HG02885 (cell line): ENCODE data around the gene LACTBL1.
"Not testable (repeated sequence)": the region's sequence is repeated elsewhere in the genome, so short reads cannot be mapped to it uniquely, and the experiment has no call there.

Experiments used
- ATAC-seq: cut with Tn5 transposase; IDR thresholded peaks from one replicate; pipeline ENCODE4 v1.9.1; 2021; ENCODE audit warnings: mild to moderate bottlenecking; ENCODE audit not compliant: unreplicated experiment, poor library complexity

Gene LACTBL1, protein sequence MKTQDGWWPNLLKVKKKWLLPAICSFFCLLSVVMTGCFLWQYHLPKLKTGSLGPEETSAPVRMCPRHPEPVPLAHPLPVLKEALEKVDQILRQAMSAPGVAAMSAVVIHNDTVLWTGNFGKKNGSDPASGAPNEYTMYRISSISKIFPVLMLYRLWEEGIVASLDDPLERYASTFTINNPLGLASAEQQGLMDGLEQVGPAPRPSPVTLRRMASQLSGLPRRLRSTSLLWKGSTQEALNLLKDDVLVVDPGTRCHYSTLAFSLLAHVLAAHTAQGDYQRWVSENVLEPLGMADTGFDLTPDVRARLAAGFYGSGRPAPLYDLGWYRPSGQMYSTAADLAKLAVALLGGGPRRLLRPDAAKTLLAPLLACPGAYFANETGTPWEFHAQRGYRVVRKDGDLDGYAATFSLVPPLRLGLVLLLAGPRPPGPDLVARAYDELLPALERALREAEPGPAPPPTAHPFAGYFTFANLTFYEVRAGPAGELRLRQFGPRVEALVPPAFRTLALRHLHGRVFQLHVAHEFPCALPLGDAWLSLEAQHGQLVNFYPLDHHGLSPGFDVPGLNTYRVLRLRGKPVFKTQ

DNA sequence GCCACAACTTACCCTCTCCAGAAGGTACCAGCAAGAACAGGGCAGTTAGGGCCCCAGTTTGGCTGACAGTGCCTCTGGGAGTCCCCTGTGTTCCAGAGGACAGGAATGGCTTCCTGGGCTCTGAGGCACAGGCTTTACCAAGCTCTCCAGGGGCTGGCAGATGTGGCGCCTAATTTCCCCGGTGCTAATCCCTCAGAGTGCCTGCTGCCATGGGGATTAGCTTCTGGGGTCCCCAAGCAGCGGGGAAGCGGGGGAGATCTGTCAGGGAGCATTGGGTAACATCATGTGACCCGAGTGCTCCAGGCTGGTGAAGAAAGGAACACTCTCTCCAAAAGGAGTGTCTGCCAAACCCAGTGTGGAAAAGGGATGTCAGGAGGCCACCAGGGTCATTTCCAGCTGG, at the start of gene LACTBL1:
TSS of gene LACTBL1 (minus strand) at position 107 of the 400 bp plus-strand sequence. CDS start 550 bp downstream, outside the sequence.
- no peak for ATAC-seq

DNA sequence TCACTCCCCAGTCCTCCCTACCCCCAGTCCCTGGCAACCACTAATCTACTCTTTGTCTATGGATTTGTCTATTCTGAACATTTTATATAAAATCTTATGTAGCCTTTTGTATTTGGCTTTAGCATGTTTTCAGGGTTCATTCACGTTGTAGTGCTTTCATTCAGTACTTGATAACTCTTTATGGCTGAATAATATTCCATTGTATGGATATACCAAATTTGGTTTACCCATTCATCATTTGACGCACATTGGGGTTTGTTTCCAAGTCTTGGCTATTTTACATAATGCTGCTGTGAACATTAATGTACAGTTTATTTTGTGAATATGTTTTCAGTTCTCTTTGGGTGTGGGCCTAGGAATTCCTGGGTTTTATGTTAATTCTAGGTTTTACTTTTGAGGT, 49.2 kb upstream of the LACTBL1 start:
- ATAC-seq: no peak

DNA sequence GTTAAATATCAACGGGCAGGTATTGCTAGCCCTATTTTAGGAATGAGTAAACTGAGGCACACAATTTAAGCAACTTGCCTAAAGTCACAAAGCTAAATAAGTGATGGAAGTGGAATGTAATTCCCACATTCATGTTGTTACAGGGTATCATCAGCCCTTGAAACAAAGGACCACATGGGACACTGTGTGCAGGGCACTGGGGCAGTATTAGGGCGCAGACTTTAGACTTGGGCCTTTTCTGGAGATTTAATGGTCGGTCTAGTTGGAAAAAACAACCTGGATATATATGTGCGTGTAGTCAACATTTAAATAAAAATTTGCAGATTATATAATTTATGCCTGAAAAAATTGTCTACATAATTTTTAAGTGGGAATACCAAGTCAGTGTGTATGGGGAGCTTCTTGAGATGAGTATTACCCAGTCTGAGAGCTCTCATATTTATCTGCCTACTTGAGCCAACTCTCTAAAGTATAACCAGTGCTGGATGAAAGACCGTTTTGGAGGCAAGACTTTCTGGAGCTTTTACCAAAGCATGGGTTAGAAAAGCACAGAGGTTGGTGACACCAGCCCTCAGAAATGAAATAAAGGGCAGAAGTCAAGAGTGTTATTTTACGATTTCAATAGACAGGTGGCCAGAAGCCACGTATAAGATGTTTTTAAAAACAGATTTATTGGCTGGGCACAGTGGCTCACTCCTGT, 48.2 kb upstream of the LACTBL1 start:
- ATAC-seq: no peak

DNA sequence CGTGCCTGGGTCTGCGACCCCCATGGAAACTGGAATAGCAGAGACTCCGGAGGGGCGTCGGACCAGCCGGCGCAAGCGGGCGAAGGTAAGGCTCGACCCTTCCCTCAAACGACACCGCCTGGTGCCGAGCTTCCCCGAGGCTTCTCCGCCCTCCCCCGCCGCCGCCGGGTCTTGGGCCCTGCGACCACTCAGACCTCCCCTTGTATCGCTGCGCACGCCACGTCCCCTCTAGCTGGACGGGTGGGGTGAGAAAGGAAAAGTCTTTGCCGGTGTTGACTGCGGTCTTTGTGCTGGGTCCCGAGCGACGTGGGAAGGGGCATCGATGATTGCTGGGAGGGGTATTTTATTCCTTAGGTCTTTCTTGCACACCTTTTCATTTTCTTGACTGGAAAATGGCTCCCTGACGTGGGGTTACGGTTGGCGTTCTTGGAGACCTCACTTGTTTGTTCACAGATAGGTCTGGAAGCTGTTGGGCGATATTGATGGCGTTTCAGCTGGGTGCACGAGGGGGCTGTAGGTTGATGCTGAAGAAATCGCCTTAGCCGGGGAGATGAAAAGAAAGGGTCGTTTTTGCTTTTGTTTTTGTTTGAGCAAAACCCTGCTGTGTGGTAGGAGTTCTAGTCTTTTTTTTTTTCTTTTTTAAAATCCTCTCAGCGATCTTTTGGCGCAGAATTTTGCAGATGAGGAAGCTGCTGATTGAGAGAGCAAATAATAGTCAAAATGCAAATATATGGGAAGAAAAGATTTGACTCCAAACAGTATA, 47.4 kb upstream of the LACTBL1 start:
- ATAC-seq: peak; percentile 18

DNA sequence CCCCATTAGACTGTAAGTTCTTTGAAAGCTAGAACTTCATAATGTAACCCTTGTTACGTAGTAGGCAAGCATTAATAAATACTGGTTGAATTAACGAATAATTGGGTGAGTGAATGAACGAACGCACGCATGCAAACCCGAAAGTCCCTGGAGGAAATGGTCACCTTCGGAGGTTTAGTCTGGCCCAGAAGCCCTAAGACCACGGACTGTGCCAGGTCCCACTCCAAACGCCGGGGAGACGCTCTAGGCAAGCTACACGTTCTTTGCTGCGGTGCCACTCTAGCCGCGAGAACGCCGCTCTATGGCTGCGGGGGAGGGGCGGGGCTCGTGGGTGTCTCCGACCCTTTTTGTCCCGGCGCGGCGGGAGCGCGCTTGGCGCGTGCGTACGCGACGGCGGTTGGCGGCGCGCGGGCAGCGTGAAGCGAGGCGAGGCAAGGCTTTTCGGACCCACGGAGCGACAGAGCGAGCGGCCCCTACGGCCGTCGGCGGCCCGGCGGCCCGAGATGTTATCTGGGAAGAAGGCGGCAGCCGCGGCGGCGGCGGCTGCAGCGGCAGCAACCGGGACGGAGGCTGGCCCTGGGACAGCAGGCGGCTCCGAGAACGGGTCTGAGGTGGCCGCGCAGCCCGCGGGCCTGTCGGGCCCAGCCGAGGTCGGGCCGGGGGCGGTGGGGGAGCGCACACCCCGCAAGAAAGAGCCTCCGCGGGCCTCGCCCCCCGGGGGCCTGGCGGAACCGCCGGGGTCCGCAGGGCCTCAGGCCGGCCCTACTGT, 46.6 kb upstream of the LACTBL1 start, which contains the start of gene KDM1A:
TSS of gene KDM1A (plus strand) at position 375 of the 769 bp plus-strand sequence. CDS start at position 504, 129 bp downstream.
- ATAC-seq: peak; percentile 94

DNA sequence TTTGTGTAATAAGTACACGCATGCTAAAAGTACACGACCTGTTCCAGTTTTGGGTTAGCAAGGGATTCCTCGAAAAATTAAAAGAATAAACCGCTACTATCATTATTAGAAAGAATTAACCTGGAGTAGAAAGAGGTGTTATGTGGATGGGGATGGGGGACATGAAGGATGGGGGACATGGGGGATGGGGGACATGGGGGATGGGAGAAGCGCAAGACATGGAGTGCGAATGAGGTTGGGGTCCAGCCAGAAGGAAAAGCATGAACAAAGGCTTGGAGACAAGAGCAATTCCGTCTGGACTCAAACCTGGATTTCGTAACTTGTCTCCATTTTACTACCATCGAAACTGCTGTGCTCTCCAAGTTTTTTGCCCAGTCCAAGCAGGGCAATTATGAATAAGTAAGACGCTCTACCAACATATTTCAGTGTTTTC, 46.0 kb upstream of the LACTBL1 start:
- no peak for ATAC-seq

DNA sequence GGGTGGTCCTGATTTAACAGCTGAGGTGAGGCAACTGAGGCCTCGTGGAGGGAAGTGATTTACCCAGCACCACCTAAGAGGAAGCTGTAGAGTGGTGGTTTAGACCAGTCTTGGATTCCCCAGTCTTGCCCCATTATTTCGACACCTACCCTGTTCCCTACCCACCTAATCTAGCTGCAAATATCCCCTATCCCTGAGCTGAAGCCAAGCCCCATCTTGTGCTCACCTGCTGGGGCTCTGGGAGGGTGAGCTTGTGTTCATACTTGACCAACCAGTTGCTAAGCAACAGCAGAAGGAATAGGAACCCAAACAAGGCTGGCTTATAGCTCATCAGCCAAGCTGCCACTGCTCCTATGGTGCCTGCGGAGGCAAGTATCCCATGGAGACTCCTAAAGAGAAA, 41.0 kb upstream of the LACTBL1 start:
- no peak for ATAC-seq

DNA sequence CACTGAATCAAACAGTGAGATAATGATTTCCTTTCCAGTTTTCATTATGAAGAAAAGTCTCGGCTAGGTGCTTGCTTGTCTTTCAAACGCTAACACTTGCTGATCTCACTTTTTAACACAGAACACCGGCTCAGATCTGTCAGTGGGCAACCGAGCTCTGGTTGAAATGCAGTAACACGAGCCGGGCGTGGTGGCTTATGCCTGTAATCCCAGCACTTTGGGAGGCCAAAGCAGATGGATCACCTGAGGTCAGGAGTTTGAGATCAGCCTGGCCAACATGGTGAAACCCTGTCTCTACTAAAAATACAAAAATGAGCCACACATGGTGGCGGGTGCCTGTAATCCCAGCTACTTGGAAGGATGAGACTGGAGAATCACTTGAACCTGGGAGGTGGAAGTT, 37.4 kb upstream of the LACTBL1 start:
- not testable (repeated sequence) for ATAC-seq

DNA sequence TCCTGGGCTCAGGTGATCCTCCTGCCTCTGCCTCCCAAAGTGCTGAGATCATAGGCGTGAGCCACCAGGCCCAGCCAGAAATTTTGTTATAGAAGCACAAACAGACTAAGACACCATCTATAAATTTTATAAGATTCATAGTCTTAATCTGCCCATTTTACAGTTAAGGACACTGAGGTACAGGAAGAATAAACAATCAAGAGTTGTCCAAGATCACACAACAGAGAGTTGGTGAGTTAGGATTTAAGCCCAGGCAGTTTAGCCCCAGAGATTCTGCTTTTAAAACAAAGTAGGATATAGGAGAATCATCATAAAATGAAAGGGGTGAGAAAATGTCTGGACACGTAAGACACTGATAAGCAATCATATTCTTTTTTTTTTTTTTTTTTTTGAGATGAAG, 36.2 kb upstream of the LACTBL1 start:
- ATAC-seq: no peak

DNA sequence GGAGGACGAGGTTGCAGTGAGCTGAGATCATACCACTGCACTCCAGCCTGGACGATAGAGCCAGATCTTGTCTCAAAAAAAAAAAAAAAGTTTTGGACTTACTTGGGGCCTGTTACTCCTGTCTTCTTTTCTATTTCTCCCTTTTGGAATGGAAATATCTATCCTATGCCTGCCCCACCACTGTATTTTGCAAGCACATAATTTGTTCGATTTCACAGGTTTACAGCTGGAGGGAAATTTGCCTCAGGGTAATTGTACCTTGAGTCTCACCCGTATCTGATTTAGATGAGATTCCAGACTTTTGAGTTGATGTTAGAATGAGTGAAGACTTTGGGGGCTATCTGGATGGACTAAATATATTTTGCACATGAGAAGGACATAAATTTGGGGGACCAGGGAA, 34.4 kb upstream of the LACTBL1 start:
- no peak for ATAC-seq

DNA sequence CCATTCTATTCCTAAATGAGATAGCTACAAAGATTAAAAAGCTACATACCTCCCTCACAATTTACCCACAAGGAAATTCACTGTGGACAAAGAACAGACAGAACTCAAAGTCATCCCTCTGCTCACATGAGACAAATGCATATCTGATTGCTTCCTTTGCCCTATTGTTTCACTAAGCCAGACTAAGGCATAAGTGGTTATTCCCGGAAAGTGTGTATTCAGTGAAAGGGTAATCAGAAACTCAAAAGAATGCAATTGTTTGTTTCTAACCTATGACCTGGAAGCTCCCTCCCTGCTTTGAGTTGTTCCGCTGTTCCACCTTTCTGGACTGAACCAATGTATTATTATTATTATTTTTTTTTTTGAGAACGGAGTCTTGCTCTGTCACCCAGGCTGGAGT, 32.1 kb upstream of the LACTBL1 start:
- not testable (repeated sequence) for ATAC-seq

DNA sequence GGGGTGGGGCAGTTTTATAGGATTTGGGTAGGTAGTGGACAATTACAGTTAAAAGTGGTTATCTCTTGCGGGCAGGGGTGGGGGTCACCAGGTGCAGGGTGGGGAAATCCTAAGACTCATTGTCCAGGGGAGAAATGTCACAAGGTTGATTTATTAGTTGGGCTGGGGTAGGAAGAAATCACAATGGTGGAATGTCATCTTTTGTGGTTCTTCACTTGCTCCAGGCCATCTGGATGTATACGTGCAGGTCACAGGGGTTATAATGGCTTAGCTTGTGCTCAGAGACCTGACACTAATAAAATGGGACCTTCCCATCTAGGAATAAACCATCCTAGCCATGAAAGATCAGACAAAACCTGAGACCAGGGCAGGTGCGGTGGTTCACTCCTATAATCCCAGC, 31.4 kb upstream of the LACTBL1 start:
- ATAC-seq: no peak

DNA sequence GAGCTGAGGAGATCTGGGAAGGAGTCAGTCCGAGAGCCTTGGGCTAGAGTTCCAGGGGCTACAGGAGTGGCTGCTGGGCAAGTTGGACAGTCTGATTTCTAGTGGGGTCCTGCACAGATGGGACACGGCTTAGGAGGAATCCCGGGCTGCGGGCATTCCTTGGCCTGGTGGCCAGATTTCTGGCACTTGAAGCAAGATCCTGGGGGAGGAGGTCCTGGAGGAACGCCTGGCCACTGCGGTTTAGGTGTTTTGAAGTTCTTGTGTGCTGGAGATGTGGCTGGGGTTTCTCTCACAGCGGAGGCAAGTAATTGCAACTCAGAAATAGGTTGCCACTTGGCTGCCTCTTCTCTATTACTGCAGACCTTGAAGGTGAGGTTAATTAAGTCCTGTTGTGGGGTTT, 29.6 kb upstream of the LACTBL1 start:
- ATAC-seq: not testable (repeated sequence)

DNA sequence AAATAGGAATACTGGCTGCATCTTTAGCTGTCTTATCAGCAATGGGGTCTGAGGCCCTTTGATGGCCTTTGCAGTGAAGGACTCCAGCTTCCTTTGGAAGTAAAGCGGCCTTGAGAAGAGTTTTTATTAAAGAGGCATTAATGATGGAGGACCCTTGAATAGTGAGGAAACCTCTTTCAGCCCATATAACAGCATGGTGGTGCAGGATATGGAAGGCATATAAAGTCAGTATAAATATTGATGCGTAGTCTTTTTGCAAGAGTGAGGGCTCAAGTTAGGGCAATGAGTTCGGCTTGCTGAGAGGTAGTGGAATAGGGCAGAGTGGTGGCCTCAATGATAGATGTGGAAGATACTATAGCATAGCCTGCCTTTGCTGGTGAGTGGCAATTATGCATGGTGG, 27.5 kb upstream of the LACTBL1 start:
- ATAC-seq: not testable (repeated sequence)

DNA sequence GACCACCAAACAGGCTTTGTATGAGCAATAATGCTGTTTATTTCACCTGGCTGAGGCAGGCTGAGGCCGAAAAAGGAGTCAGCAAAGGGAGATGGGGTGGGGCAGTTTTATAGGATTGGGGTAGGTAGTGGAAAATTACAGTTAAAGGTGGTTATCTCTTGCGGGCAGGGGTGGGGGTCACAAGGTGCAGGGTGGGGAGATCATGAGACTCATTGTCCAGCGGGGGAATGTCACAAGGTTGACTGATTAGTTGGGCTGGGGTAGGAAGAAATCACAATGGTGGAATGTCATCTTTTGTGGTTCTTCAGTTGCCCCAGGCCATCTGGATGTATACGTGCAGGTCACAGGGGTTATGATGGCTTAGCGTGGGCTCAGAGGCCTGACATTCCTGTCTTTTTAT, 24.9 kb upstream of the LACTBL1 start:
- ATAC-seq: not testable (repeated sequence)

DNA sequence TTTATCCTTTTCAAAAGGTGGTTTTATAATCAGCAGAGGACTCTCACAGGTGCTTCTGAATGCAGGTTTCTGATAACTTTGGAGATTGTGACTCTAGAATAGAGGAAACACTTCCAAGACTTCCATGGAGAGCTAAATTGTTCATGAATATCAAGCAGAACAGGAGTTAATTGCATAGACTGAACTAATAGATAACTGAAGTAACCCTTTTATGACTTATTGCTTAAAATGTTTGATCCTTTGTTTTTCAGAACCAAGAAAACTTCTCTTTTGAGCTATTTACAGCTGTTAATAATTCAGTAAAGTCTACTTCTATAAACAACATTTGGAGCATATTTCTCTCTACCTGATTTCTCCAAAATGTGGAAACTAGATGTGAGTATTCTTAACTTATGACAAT, 23.1 kb upstream of the LACTBL1 start:
- no peak for ATAC-seq

DNA sequence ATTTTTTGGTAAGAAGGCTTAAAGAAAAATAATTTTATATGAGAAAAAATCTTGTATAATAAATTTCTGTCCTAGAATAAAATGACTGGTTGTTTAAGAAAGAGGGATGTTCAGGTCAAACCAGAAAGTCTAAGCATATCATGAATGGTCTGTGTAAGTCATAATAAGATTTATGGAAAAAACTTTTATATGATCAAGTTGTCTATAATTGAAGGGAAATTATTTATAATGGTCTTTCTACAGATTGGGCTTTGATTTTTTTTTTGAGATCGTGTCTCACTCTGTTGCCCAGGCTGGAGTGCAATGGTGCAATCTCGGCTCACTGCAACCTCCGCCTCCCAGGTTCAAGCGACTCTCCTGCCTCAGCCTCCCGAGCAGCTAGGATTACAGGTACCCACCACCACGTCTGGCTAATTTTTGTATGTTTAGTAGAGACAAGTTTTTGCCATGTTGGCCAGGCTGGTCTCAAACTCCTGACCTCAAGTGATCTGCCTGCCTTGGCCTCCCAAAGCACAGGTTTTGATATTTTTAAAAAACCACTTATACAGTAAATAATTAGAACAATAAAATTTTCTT, 20.6 kb upstream of the LACTBL1 start:
- not testable (repeated sequence) for ATAC-seq

DNA sequence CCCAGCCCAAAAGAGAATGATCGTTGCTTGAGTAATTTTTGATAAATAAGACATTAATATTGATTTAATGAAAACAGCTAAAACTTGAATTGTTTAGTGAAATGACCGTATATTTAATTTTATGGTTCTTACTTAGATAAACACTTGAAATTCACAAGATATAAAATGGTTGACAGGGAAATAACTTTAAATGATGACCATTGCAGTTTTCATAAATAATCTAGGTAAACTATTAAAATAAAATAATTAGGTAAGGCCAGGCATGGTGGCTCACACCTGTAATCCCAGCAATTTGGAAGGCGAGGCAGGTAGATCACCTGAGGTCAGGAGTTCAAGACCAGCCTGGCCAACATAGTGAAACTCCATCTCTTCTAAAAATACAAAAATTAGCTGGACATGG, 19.7 kb upstream of the LACTBL1 start:
- ATAC-seq: not testable (repeated sequence)

DNA sequence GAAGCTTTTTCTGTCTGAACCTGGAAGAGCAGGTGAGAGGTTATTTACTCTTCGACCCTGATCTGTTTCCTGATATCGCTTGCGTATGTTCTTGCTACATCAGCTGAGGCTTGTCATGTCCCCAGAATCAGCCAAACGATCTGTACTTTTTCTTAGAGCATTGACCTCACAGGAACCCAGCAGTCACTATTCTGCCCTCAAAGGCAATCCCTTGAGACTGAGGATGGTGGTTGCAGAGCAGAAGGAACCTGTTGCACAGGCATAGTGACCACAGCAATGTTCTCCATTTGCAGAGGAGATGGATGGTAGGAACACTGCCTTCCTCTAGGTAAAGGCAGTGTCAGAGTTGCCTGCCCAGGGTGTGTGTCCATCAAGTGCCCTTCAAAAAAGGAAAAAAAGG, 11.3 kb upstream of the LACTBL1 start:
- ATAC-seq: no peak
